Chondrocyte (in vitro differentiated cells): Measurements from ENCODE around the gene ZNF547. TPM values are rescaled to one million over a fixed set of nuclear protein-coding genes. Genes with fewer than 3 reads are reported as not detected.
"Not testable (repeated sequence)": the region's sequence is repeated elsewhere in the genome, so short reads cannot be mapped to it uniquely, and the experiment has no call there.

Source experiments
- DNase-seq: peaks from one replicate; pipeline ENCODE4 v3.0.0; 2021; ENCODE audit warnings: mixed read lengths, low spot score
- H3K27ac Mint-ChIP-seq: one replicate; pipeline ENCODE4 v1.8.0; 2021; ENCODE audit warnings: mild to moderate bottlenecking, moderate library complexity, mixed read lengths; ENCODE audit not compliant: unreplicated experiment
- H3K27me3 Mint-ChIP-seq: 2 replicates; pipeline ENCODE4 v1.8.0; 2021; ENCODE audit warnings: low read depth, mixed read lengths
- H3K36me3 Mint-ChIP-seq: 2 replicates; pipeline ENCODE4 v1.8.0; 2021; ENCODE audit warnings: low read depth, mixed read lengths
- H3K4me1 Mint-ChIP-seq: 2 replicates; pipeline ENCODE4 v1.8.0; 2021; ENCODE audit warnings: low read depth, mild to moderate bottlenecking, mixed read lengths
- H3K4me3 Mint-ChIP-seq: one replicate; pipeline ENCODE4 v1.8.0; 2021; ENCODE audit warnings: mild to moderate bottlenecking, moderate library complexity, mixed read lengths; ENCODE audit not compliant: unreplicated experiment
- H3K9me3 Mint-ChIP-seq: 2 replicates; pipeline ENCODE4 v1.8.0; 2021; ENCODE audit warnings: low read depth, mixed read lengths
- total RNA-seq: library from RNA; stranded (reverse); gene quantifications from 3 replicates; pipeline ENCODE4 v1.2.1, GENCODE V29; 2021
- TF ChIP-seq, protein P1 (sequence below): fragments of 200-600 bp; sonication (generic); IDR thresholded peaks from 2 replicates; pipeline ENCODE4 v1.5.0; 2021; ENCODE audit warnings: antibody characterized with exemption, mild to moderate bottlenecking, moderate library complexity

Gene ZNF547
- total RNA-seq, 1 donor from 2014 or later, result 2.4 TPM

DNA sequence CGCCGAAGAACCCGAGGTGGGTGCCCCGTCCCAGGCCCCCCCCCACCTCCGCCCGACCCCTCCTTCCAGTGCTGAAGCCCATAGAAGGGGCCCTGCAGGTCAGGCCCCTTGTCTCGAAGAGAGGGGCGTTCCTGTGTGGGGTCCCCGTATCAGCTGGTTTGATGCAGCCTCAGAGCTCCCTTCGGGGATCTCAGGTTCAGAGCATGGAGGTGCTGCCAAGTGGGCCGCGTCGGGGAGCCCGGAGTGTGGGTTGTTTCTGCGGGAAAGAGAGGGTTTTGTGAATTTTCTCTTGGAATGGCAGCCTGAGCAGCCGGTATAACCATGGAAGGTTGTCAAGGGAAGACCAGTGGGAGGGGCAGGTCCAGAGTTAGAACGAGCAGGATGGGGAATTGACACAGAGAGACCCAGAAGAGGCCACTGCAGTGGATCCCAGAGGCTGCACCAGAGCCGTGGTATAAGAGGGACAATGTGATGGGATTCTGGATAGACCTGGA, 384 bp downstream of the ZNF547 start:
- Mint-ChIP-seq H3K9me3 (peaks cover 4% of the 10 kb centered on the region), H3K4me3 (peak overlapping the region; percentile 98)
- no peak for DNase-seq

DNA sequence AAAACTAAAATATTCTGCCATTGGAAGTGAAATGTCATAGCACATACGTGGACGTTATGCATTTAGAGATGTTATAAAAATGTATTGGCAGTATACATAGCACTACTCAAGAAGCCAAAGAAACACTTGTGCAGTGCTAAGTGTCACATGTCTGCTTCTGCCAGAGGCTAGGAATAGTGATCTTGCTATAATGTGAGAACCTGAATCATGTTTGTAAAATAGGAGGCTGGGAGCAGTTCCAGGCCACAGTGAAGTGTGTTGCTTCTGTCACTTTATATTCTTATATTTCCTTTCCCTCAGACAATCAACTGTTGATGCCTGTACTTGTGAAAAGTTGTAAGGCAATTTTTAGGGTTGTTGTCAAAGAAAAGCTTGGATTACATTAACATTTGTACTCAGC, 3.4 kb downstream of the ZNF547 start:
- DNase-seq, result no peak
- no peak overlapping the region for H3K4me3 Mint-ChIP-seq
- no peak overlapping the region for H3K27ac Mint-ChIP-seq
- H3K36me3 Mint-ChIP-seq, result peaks cover 25% of the 10 kb centered on the region
- peaks cover 19% of the 10 kb centered on the region for H3K4me1 Mint-ChIP-seq
- no peaks in the 10 kb centered on the region for H3K9me3 Mint-ChIP-seq
- TF ChIP-seq, protein P1, sequence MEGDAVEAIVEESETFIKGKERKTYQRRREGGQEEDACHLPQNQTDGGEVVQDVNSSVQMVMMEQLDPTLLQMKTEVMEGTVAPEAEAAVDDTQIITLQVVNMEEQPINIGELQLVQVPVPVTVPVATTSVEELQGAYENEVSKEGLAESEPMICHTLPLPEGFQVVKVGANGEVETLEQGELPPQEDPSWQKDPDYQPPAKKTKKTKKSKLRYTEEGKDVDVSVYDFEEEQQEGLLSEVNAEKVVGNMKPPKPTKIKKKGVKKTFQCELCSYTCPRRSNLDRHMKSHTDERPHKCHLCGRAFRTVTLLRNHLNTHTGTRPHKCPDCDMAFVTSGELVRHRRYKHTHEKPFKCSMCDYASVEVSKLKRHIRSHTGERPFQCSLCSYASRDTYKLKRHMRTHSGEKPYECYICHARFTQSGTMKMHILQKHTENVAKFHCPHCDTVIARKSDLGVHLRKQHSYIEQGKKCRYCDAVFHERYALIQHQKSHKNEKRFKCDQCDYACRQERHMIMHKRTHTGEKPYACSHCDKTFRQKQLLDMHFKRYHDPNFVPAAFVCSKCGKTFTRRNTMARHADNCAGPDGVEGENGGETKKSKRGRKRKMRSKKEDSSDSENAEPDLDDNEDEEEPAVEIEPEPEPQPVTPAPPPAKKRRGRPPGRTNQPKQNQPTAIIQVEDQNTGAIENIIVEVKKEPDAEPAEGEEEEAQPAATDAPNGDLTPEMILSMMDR, result no peak
- no peaks in the 10 kb centered on the region for H3K27me3 Mint-ChIP-seq

More for the DNA sequence above, 384 bp downstream of the ZNF547 start:
- no peaks in the 10 kb centered on the region for H3K27me3 Mint-ChIP-seq
- H3K4me1 Mint-ChIP-seq, result peaks cover 19% of the 10 kb centered on the region
- TF ChIP-seq, protein P1, result no peak
- peaks cover 7% of the 10 kb centered on the region for H3K36me3 Mint-ChIP-seq
- H3K27ac Mint-ChIP-seq, result peak overlapping the region; percentile 99

DNA sequence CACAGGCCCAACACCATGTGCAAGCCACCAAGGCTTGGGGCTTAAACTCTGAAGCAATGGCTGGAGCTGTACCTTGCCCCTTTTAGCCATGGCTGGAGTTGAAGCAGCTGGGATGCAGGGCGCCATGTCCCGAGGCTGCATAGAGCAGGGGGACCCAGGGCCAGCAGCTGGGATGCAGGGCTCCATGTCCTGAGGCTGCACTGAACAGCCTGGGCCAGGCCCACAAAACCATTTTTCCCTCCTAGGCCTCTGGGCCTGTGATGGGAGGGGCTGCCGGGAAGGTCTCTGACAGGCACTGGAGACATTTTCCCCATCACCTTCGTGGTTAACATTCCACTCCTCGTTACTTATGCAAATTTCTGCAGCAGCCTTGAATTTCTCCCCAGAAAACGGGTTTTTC, 10.8 kb downstream of the ZNF547 start:
- no peak overlapping the region for H3K27ac Mint-ChIP-seq
- DNase-seq, result no peak
- peaks cover 45% of the 10 kb centered on the region for H3K9me3 Mint-ChIP-seq
- TF ChIP-seq, protein P1, result no peak
- H3K4me1 Mint-ChIP-seq, result no peaks in the 10 kb centered on the region
- peaks cover 83% of the 10 kb centered on the region for H3K36me3 Mint-ChIP-seq
- H3K27me3 Mint-ChIP-seq, result no peaks in the 10 kb centered on the region
- no peak overlapping the region for H3K4me3 Mint-ChIP-seq

DNA sequence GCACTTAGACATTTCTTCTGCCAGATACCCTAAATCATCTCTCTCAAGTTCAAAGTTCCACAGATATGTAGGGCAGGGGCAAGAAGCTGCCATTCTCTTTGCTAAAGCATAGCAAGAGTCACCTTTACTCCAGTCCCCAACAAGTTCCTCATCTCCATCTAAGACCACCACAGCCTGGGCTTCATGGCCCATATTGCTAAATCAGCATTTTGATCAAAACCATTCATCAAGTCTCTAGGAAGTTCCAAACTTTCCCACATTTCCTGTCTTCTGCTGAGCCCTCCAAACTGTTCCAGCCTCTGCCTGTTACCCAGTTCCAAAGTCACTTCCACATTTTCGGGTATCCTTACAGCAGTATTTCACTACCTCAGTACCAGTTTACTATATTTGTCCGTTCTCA, 11.3 kb downstream of the ZNF547 start:
- H3K27me3 Mint-ChIP-seq, H3K27ac Mint-ChIP-seq, H3K4me1 Mint-ChIP-seq, DNase-seq, H3K4me3 Mint-ChIP-seq: not testable (repeated sequence)
- peaks cover 84% of the 10 kb centered on the region for H3K36me3 Mint-ChIP-seq
- H3K9me3 Mint-ChIP-seq, result peaks cover 49% of the 10 kb centered on the region

DNA sequence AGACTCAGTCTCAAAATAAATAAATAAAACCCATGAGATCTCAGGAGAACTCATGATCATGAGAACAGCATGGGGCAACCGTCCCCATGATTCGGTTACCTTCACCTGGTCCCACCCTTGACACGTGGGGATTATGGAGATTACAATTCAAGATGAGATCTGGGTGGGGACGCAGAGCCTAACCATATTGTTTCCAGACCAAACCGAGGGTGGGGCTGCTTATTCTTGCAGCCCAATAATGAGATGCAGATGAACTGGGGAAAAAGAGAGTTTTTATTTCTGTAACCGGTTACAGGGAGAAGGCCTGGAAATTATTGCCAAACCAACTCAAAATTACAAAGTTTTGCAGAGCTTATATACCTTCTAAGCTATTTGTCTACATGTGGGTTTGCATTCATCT, 12.8 kb downstream of the ZNF547 start:
- H3K36me3 Mint-ChIP-seq, result peaks cover 78% of the 10 kb centered on the region
- TF ChIP-seq, protein P1, result no peak
- no peak overlapping the region for H3K27ac Mint-ChIP-seq
- no peak for DNase-seq
- H3K9me3 Mint-ChIP-seq, result peaks cover 57% of the 10 kb centered on the region
- H3K27me3 Mint-ChIP-seq, result no peaks in the 10 kb centered on the region
- no peaks in the 10 kb centered on the region for H3K4me1 Mint-ChIP-seq
- no peak overlapping the region for H3K4me3 Mint-ChIP-seq

DNA sequence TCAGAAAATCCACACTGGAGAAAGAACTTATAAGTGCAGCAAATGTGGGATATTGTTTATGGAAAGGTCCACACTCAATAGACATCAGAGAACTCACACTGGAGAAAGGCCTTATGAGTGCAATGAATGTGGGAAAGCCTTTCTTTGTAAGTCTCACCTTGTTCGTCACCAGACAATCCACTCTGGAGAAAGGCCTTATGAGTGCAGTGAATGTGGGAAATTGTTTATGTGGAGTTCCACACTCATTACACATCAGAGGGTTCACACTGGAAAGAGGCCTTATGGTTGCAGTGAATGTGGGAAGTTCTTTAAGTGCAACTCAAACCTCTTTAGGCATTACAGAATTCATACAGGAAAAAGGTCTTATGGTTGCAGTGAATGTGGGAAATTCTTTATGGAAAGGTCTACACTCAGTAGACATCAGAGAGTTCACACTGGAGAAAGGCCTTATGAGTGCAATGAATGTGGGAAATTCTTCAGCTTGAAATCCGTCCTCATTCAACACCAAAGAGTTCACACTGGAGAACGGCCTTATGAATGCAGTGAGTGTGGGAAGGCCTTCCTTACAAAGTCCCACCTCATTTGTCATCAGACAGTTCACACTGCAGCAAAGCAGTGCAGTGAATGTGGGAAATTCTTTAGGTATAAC, 14.3 kb downstream of the ZNF547 start:
- Mint-ChIP-seq H3K4me1 (no peaks in the 10 kb centered on the region), H3K27ac (no peak overlapping the region), H3K36me3 (peaks cover 64% of the 10 kb centered on the region), H3K9me3 (peaks cover 57% of the 10 kb centered on the region), H3K4me3 (no peak overlapping the region), H3K27me3 (no peaks in the 10 kb centered on the region)
- TF ChIP-seq, protein P1, result no peak
- no peak for DNase-seq
